HEK293 (cell line): Measurements from ENCODE around the gene GPR132.
"Not testable (repeated sequence)": the region's sequence is repeated elsewhere in the genome, so short reads cannot be mapped to it uniquely, and the experiment has no call there.

Experiments
- CTCF ChIA-PET: fragments of 350-600 bp; formaldehyde crosslinking; extraction: SDS; loops from one replicate; lab custom pipeline; 2021; ENCODE audit warnings: antibody characterized with exemption; lab: Yijun Ruan, JAX
- POLR2A ChIA-PET: fragments of 300-600 bp; formaldehyde crosslinking; extraction: SDS; loops from one replicate; lab custom pipeline; 2020; ENCODE audit warnings: antibody characterized with exemption, inconsistent platforms; lab: Yijun Ruan, JAX
- H3K27ac ChIP-seq: fragments of 200-500 bp; sonication (Bioruptor generic); 2 replicates; pipeline ENCODE4 v1.5.1; 2014; ENCODE audit warnings: low read depth, low read length, control low read depth, inconsistent platforms; ENCODE audit errors: extremely low read depth
- H3K36me3 ChIP-seq, 2 experiments: fragments of 200-500 bp in 1 of 2; sonication (Bioruptor generic) in 1 of 2; 1 replicate in 1 of 2; 2 replicates in 1 of 2; pipeline ENCODE4 v1.5.1; 2014 to 2017; ENCODE audit warnings: inconsistent platforms in 2 of 2, low read length in 2 of 2; ENCODE audit not compliant: control insufficient read depth in 2 of 2, insufficient read depth in 1 of 2
- H3K4me1 ChIP-seq: fragments of 200-500 bp; sonication (Bioruptor generic); 2 replicates; pipeline ENCODE4 v1.5.1; 2014; ENCODE audit warnings: mild to moderate bottlenecking, low read length, inconsistent platforms; ENCODE audit not compliant: control insufficient read depth, insufficient read depth
- H3K4me3 ChIP-seq: 2 replicates; pipeline ENCODE4 v1.5.1; 2011; ENCODE audit warnings: low read depth, mild to moderate bottlenecking, control low read depth, low read length, moderate library complexity
- H3K9me3 ChIP-seq: fragments of 200-500 bp; sonication (Bioruptor generic); 2 replicates; pipeline ENCODE4 v1.5.1; 2014; ENCODE audit warnings: low read depth, low read length, inconsistent platforms; ENCODE audit not compliant: control insufficient read depth, insufficient read depth
- AEBP2 ChIP-seq: fragments of 450-650 bp; formaldehyde crosslinking; IDR thresholded peaks from 2 replicates; pipeline ENCODE4 v1.5.1; 2016; ENCODE audit warnings: missing biosample characterization, missing genetic modification characterization, borderline replicate concordance
- BCL11B ChIP-seq: fragments of 450-650 bp; formaldehyde crosslinking; IDR thresholded peaks from 2 replicates; pipeline ENCODE4 v1.5.1; 2016; ENCODE audit warnings: low read depth, missing biosample characterization, missing genetic modification characterization
- KLF1 ChIP-seq: fragments of 450-650 bp; formaldehyde crosslinking; IDR thresholded peaks from 2 replicates; pipeline ENCODE4 v1.5.1; 2016; ENCODE audit warnings: missing biosample characterization, missing genetic modification characterization
- OSR2 ChIP-seq: fragments of 450-650 bp; formaldehyde crosslinking; IDR thresholded peaks from 2 replicates; pipeline ENCODE4 v1.5.1; 2016; ENCODE audit warnings: missing biosample characterization, missing genetic modification characterization
- SCRT2 ChIP-seq: fragments of 450-650 bp; formaldehyde crosslinking; IDR thresholded peaks from 2 replicates; pipeline ENCODE4 v1.5.1; 2016; ENCODE audit warnings: missing biosample characterization, missing genetic modification characterization
- ZIC2 ChIP-seq: fragments of 450-650 bp; formaldehyde crosslinking; IDR thresholded peaks from 2 replicates; pipeline ENCODE4 v1.5.1; 2016; ENCODE audit warnings: missing biosample characterization, missing genetic modification characterization
- ZNF157 ChIP-seq: fragments of 450-650 bp; formaldehyde crosslinking; IDR thresholded peaks from 2 replicates; pipeline ENCODE4 v1.5.1; 2016; ENCODE audit warnings: missing biosample characterization, missing genetic modification characterization
- ZNF350 ChIP-seq: fragments of 450-650 bp; formaldehyde crosslinking; IDR thresholded peaks from 2 replicates; pipeline ENCODE4 v1.5.0; 2017; ENCODE audit warnings: missing biosample characterization, mild to moderate bottlenecking, missing genetic modification characterization
- ZNF354C ChIP-seq: fragments of 450-650 bp; formaldehyde crosslinking; IDR thresholded peaks from 2 replicates; pipeline ENCODE4 v1.5.1; 2016; ENCODE audit warnings: missing biosample characterization, missing genetic modification characterization, low read depth, borderline replicate concordance
- ZNF366 ChIP-seq: fragments of 450-650 bp; formaldehyde crosslinking; conservative IDR thresholded peaks from 2 replicates; pipeline ENCODE4 v1.5.1; 2016; ENCODE audit warnings: missing biosample characterization, missing genetic modification characterization
- ZNF48 ChIP-seq: fragments of 450-650 bp; formaldehyde crosslinking; IDR thresholded peaks from 2 replicates; pipeline ENCODE4 v1.5.1; 2016; ENCODE audit warnings: missing biosample characterization, missing genetic modification characterization
- ZNF530 ChIP-seq: fragments of 450-650 bp; formaldehyde crosslinking; IDR thresholded peaks from 2 replicates; pipeline ENCODE4 v1.5.1; 2016; ENCODE audit warnings: low read depth, missing biosample characterization, missing genetic modification characterization
- ZNF585B ChIP-seq: fragments of 450-650 bp; formaldehyde crosslinking; IDR thresholded peaks from 2 replicates; pipeline ENCODE4 v1.5.1; 2016; ENCODE audit warnings: missing biosample characterization, missing genetic modification characterization
- ZNF645 ChIP-seq: fragments of 450-650 bp; formaldehyde crosslinking; IDR thresholded peaks from 2 replicates; pipeline ENCODE4; 2016; ENCODE audit warnings: missing biosample characterization, missing genetic modification characterization
- ZNF707 ChIP-seq: fragments of 450-650 bp; formaldehyde crosslinking; IDR thresholded peaks from 2 replicates; pipeline ENCODE4 v1.5.1; 2016; ENCODE audit warnings: missing biosample characterization, missing genetic modification characterization
- ZNF785 ChIP-seq: fragments of 450-650 bp; formaldehyde crosslinking; IDR thresholded peaks from 2 replicates; pipeline ENCODE4 v1.5.1; 2016; ENCODE audit warnings: missing biosample characterization, missing genetic modification characterization
- ZSCAN18 ChIP-seq: fragments of 450-650 bp; formaldehyde crosslinking; IDR thresholded peaks from 2 replicates; pipeline ENCODE4 v1.5.1; 2016; ENCODE audit warnings: missing biosample characterization, missing genetic modification characterization
- ZSCAN30 ChIP-seq: fragments of 450-650 bp; IDR thresholded peaks from 2 replicates; pipeline ENCODE4 v1.5.1; 2018; ENCODE audit warnings: missing biosample characterization, mild to moderate bottlenecking, missing genetic modification characterization, moderate library complexity

GPR132 gene

GRCh38 chr14:105083926-105084685, 18.9 kb upstream of the GPR132 start (continued):
- TF ChIP-seq SCRT2 (tag by site-specific recombination): no peak
- TF ChIP-seq ZNF530 (tag by site-specific recombination): no peak

GRCh38 chr14:105082703-105083102, 17.5 kb upstream of the GPR132 start:
- Histone ChIP-seq H3K4me3 (no peak overlapping the region), H3K9me3 (no peaks in the 10 kb centered on the region), H3K4me1 (peaks cover 4% of the 10 kb centered on the region; the same call in 1 of the 2 replicates), H3K27ac (no peak overlapping the region), H3K36me3 (no peaks in the 10 kb centered on the region)
- TF ChIP-seq ZNF366 (tag by site-specific recombination) (peak; percentile 70), ZNF350 (tag by site-specific recombination) (no peak), BCL11B (tag by site-specific recombination) (no peak), ZNF645 (tag by site-specific recombination) (no peak), ZNF585B (tag by site-specific recombination) (no peak), KLF1 (tag by site-specific recombination) (peak; percentile 31; the same call in 1 of the 2 replicates), ZNF354C (tag by site-specific recombination) (no peak), ZNF785 (tag by site-specific recombination) (no peak), OSR2 (tag by site-specific recombination) (no peak)
- POLR2A ChIA-PET: interaction anchor here (1.0 to 1.5 kb wide), 2 partner anchors 8 to 218 kb away, joined by 3 to 4 read pairs; partner anchors contain the start of gene BRF1
- CTCF ChIA-PET: no interaction called here

- not testable (repeated sequence) for H3K27ac ChIP-seq, H3K36me3 ChIP-seq, H3K4me3 ChIP-seq, H3K9me3 ChIP-seq, H3K4me1 ChIP-seq
- CTCF ChIA-PET: interaction anchor here (0.6 to 1.4 kb wide), 3 partner anchors 9 to 271 kb away, joined by 3 to 8 read pairs (median 3); no protein-coding TSS in a partner anchor
- POLR2A ChIA-PET: interaction anchor here (1.5 kb wide), 1 partner anchor 9 kb away, joined by 3 read pairs; no protein-coding TSS in a partner anchor
These were observed 16.2 kb upstream of the GPR132 start for GRCh38 chr14:105081473-105081872.

GRCh38 chr14:105080161-105080560, 14.9 kb upstream of the GPR132 start:
- H3K36me3 ChIP-seq: no peaks in the 10 kb centered on the region
- no peaks in the 10 kb centered on the region for H3K9me3 ChIP-seq
- H3K4me3 ChIP-seq: no peak overlapping the region
- POLR2A ChIA-PET: no interaction called here
- no peaks in the 10 kb centered on the region for H3K4me1 ChIP-seq
- TF ChIP-seq AEBP2 (tag by site-specific recombination) (no peak), ZIC2 (tag by site-specific recombination) (no peak), BCL11B (tag by site-specific recombination) (no peak), ZNF707 (tag by site-specific recombination) (no peak), ZSCAN30 (tag by site-specific recombination) (no peak), ZNF48 (tag by site-specific recombination) (no peak), ZNF157 (tag by site-specific recombination) (no peak), ZSCAN18 (tag by site-specific recombination) (no peak)
- no peak overlapping the region for H3K27ac ChIP-seq
- CTCF ChIA-PET: interaction anchor here (0.7 kb wide), 1 partner anchor 37 kb away, joined by 3 read pairs; no protein-coding TSS in a partner anchor
